Tibial nerve (tissue), 3 donors: ENCODE data around the gene SYT11.

Experiments used
- CTCF ChIP-seq, 5 experiments: fragments of 200-600 bp in 3 of 5; fragments of 450-650 bp in 2 of 5; sonication (generic) in 3 of 5; IDR thresholded peaks; one replicate each; pipeline ENCODE4 v1.5.1; 2016 to 2019; ENCODE audit warnings: antibody characterized with exemption in 5 of 5, mild to moderate bottlenecking in 3 of 5, moderate library complexity in 2 of 5
- POLR2A ChIP-seq, 2 donors: fragments of 450-650 bp; IDR thresholded peaks; one replicate each; pipeline ENCODE4 v1.6.1; 2017; ENCODE audit warnings: antibody characterized with exemption in 2 of 2, mild to moderate bottlenecking in 2 of 2, moderate library complexity in 2 of 2

- TF ChIP-seq CTCF (IDR thresholded peaks at IDR 0.05) (peak in 1 of 5 experiments; percentile 13), POLR2A (IDR thresholded peaks at IDR 0.05) (peak in 1 of 2 donors; percentile 59)
These were observed 809 bp downstream of the SYT11 start for GRCh38 chr1:155859881-155860871.
